Muscle of back (tissue), 13 donors: ENCODE results near the gene KLHL12. TPM values are rescaled to one million over a fixed set of nuclear protein-coding genes. Genes with fewer than 3 reads are reported as not detected.

Experiments
- DNase-seq, 3 donors: peaks; one replicate each; pipeline versions ENCODE4 v3.0.0 to v3.0.0-alpha.2; 2013
- long read RNA-seq, 9 donors: transcript quantifications; one replicate each; lab custom pipeline, GENCODE V29; 2026
- polyA plus RNA-seq, 10 donors: library from polyadenylated mRNA; unstranded; fragments of 120-200 nt; gene quantifications; one replicate each; pipeline ENCODE4 v1.2.1, GENCODE V29; 2013; ENCODE audit not compliant: insufficient read length in 10 of 10

Gene KLHL12
- 10 to 100 TPM; 16.8 to 26.1 (median 20.7) TPM for polyA plus RNA-seq
- long read RNA-seq, donor 1, partial matches to known transcripts = 0 of 2 reads
- long read RNA-seq, donor 1, other reads (novel, unspliced or antisense) = 0 of 2 reads
- long read RNA-seq, donor 2, partial matches to known transcripts = 0 of 2 reads
- long read RNA-seq, donor 2, other reads (novel, unspliced or antisense) = 0 of 2 reads
- long read RNA-seq, donor 3 = 0 reads
- long read RNA-seq, donor 4, partial matches to known transcripts = 0 of 4 reads
- long read RNA-seq, donor 4, other reads (novel, unspliced or antisense) = 0 of 4 reads
- long read RNA-seq, donor 5, partial matches to known transcripts = 0 of 3 reads
- long read RNA-seq, donor 5, other reads (novel, unspliced or antisense) = 0 of 3 reads
- long read RNA-seq, donor 6, partial matches to known transcripts = 0 of 1 reads
- long read RNA-seq, donor 6, other reads (novel, unspliced or antisense) = 0 of 1 reads
- long read RNA-seq, donor 7, partial matches to known transcripts = 0 of 2 reads
- long read RNA-seq, donor 7, other reads (novel, unspliced or antisense) = 0 of 2 reads
- long read RNA-seq, donor 8, partial matches to known transcripts = 25 of 25 reads
- long read RNA-seq, donor 8, other reads (novel, unspliced or antisense) = 0 of 25 reads
- long read RNA-seq, donor 9 = 0 reads

DNA sequence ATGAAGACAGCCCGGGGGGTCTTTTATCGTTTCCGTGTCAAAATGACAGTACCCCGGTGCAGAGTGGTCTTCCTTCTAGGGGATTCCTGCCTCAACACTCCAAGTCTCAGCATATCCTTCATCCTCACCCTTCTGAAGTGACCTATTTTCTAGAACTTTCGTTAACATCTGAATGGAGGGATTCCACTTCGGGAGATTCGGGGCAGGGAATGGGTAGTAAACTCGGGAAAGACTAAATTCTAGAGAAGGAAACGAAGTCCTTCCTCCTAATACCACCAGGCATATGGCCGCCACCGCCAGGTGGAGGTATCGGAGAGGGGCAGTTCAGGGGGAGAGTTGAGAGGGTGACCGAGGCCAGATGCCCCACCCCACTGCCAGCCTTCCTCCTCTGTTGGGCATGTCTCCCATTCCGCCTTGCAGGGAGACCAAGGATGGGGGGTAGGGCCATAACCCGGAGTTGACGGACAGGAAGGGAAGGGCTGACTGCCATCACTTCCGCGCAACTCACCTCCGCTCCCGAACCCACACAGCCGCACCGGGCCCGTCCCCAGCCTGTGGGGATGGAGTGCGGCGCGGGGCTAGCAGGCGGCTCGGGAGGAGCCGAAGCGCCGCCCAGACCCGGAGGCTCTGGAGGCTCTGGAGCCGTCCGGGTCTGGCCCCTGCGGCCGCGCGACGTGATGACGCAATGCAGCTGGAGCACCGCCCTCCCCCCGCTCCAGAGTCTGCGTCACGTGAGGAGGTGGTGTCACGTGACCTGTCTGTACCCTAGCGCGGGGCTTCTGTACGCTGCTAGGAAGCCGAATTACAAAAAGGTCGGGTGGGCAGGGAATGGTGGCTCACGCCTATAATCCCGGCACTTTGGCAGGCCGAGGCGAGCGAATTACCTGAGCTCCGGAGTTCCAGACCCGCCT lies at the start of gene KLHL12:
KLHL12 (minus strand) TSS at position 654 of the 911 bp plus-strand sequence. CDS start 2,072 bp downstream, outside the sequence.
- DNase-seq = peak; percentile 97 to 99 (median 98)

DNA sequence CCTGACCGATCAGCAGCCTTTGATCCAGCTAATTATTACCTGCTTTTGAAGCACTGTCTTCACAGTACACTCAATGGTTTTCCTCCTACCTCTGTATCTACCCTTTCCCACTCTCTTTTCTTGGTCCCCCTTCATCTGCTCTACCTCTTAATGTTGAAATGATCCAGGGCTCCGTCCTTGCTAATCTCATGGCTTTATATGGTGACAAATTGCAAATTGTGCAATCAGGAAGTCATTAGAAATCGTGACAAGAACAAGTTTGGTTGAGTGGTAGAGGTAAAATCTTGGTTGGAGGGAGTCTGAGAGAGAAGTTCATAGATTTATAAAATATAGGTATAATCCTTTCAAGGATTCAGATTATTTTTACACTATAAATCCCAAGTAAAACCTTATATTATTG lies 49.6 kb upstream of the KLHL12 start:
- DNase-seq = no peak

DNA sequence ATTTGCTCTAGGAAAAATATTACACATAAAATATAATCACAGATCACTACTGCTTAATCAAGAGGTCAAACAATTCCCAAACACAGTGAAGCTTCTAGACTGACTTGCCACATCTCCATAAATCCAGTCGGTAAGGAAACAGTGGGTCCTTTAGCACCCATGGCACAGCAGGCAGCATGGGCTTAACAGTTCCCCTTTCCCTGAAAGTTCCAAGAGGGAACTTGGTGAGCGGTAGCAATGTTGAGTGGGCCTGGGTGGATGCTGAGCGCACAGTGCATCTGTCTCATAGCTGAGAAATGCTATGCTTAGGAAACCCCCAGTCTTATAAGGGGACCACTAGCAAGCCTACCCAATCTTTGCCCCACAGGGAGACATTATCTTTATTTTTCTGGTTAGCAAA lies 47.8 kb upstream of the KLHL12 start:
- no peak for DNase-seq

DNA sequence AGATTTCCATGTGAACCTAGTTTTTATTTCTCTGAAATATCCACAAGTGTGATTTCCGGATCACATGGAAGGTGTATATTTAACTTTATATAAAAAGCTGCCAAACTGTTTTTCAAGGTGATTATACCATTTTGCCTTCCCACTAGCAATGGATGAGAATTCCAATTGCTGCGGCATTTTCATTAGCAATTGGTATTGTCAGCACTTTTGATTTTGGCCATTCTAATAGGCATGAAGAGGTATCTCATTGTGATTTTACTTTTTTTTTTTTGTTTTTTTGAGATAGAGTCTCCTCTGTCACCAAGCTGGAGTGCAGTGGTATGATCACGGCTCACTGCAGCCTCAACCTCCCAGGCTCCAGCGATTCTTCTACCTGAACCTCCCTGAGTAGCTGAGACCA lies 45.0 kb upstream of the KLHL12 start:
- DNase-seq = no peak

DNA sequence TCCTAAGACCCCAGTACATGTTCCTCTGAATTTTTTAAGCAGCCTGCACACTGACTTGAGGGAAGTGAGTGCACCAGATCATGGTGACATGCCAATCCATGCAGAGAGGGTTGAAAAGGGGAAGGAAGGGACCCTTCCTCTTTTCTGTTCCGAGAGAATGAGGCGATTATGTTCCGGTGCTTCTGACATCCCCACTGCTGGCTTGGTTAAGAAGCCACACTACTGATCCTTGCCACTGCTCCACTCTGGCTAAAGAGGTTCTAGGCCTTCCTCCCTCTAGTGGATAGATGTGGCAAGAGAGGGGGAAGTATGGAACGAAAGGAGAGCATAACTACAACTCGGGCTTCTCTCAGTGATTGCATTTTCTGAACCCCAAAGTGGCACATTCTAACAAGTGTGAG lies 41.9 kb upstream of the KLHL12 start:
- DNase-seq = peak in 1 of 3 donors; percentile 68

DNA sequence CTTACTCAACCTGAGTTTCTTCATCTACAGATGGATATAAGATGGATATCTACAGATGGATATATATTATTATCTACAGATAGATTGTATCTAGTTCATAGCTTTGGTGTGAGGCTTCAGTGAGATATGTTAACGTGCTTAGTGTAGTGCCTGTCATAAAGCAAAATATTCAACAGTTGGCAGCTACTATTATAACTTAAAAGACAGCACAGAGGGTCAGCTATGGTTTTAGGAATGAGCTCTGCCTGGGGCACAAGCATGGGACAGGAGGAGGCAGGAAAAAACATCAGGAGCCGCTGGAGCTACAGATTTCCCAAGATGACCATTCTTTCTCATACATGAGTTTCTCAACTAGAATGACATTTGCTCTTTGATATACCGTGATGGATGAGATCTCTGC lies 41.3 kb upstream of the KLHL12 start:
- no peak for DNase-seq

DNA sequence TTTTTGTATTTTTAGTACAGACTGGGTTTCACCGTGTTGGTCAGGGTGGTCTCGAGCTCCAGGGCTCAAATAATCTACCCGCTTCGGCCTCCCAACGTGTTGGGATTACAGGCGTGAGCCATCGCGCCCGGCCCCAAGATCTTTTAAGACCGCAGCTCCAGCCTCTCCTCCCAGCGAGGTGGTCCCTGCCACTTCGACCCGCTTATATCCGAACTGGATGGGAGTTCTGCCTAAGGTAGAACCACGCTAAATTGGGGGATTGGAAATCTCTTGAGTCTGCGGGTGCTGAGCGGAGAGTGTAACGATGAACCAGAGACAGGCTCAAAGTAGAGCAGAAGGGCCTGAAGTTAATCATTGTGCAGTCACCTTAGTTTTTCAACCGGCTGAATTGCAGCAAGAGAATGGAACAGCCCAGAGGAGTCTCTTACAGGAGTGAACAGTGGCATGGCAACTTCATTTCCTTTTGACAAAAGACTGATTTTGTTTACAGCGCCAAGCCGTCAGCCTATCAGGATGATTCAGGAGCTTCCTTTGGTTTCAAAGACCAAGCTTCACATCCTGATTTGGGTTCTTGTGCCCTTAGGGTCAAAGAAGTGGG lies 40.7 kb upstream of the KLHL12 start:
- DNase-seq = no peak

DNA sequence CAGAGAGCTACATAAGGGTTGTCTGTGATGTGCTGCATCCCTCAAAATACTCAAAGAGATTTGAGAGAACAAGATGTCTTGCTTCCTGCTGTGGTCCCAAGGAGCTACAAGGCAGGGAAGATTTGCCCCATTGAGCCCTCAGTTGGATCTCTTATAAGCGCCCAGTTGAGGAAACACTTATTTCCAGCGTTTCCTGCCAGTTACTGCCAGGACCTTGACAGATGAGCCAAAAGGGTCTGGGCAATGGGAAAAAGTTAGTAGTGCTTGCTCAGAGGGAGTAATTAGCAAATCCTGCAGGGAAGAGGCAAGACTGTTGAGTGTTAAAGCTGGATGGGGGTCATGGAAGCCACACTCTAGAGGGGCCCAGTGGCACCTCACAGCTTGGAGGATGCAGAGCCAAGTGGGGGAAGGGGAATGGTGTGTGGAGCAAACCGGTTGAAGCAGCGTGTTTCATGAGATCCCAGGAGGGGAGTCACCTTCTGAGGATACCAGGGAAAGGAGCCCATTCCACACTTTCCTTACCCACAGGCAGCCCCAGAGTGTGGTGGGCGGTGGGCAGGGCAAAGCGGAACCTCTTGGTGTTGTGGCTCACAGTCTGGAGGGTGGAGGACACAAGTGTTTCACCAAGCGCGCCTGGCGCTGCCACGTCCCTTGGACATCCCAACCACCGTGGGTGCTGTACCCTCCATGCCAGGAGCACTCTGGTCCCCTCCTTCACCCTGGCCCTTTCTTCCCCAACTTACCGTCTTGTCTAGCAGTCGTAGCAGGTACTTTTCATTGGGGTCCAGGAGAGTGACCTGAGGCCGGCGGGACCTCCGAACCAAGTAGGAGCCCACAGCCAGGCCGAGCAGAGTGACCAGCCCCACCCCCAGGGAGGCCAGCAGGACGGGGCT lies 39.2 kb upstream of the KLHL12 start:
- DNase-seq = peak in 1 of 3 donors; percentile 16

DNA sequence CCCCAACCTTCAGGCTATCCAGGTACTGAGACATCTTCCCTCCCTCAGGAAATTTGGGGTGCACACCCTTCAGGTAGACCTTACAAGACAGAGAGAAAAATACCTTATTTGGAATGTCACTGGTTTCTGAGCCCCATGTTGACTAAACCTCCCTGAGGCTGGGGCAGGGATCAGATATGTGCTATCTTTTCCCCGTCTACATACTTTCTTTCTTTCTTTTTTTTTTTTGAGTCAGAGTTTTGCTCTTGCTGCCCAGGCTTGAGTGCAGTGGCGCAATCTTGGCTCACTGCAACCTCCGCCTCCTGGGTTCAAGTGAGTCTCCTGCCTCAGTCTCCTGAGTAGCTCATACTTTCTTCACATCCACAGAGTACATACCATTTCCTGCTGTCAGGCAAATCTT lies 38.4 kb upstream of the KLHL12 start:
- no peak for DNase-seq

DNA sequence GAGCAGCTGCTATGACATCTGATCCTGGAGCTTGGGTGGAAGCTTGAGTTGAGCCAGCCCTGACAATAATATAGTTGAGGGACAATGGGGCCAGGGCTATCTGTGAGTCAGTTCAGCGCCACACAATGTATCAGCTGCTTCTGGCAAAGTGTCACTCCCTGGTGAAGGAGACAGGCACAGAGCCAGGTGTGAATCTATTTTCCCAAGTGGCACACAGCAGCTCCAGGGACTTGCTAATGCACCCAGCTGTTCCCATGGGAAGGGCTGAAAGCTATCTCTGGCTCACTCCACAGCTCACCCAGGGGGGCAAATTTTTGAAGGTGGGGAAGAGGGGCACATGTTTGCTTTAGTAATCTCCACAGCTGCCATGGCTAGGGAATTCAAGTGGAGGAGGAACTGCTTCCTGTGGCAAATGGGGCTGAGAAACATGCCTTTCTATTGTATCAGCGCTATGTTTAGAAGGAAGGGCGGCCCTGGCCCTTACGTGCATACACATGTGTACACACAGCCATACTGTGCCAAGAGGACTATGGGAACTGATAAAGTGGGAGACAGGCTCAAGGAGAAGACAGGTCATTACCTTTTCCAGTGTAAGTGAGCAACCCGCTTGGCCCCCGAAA lies 37.9 kb upstream of the KLHL12 start:
- peak in 2 of 3 donors; percentile 49 to 54 for DNase-seq

DNA sequence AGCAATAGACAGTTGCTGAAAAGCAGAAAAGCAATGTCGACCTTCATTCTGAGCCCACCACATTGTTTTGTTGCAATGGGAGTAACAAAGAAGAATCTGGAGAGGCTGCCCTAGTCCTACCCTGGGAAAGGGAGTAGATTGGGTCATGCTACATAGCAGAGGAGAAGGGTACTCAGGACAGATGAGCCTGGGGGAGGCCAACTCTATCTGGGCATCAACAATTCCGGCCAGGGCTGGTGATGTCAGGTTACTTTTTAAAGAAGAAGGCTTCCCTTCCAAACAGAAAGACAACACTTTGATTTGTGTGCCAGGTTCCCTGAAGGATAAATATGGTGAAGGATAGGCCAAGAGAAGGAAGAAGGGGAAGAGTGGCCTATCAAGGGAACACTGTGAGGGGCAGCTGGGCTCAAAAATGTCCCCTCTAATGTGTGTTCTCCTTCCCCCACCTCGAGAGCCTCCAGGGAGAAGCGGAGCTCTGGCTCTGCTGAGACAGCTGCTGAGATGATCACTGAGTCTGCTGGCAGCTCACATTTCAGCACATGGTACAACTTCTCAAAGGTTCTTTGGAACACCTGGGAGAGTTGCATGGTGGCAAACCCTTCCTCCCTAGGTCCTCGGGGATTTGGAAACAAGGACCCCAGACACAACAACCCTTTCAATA lies 34.3 kb upstream of the KLHL12 start:
- peak in 1 of 3 donors; percentile 15 for DNase-seq

DNA sequence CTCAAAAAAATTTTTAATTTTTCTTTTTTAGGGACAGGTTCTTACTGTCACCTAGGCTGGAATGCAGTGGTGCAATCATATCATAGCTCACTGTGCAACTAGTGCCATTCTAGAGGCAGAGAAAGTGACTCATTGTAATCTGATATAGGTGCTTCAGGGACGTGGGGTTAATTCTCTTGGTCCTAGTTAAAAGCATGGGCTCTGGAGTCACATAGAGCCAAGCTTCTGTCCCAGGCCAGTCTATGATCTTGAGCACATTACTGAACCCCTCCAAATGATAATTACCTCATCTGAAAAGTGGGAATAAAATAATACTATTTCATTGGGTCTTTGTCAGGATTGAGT lies 32.2 kb upstream of the KLHL12 start:
- no peak for DNase-seq

DNA sequence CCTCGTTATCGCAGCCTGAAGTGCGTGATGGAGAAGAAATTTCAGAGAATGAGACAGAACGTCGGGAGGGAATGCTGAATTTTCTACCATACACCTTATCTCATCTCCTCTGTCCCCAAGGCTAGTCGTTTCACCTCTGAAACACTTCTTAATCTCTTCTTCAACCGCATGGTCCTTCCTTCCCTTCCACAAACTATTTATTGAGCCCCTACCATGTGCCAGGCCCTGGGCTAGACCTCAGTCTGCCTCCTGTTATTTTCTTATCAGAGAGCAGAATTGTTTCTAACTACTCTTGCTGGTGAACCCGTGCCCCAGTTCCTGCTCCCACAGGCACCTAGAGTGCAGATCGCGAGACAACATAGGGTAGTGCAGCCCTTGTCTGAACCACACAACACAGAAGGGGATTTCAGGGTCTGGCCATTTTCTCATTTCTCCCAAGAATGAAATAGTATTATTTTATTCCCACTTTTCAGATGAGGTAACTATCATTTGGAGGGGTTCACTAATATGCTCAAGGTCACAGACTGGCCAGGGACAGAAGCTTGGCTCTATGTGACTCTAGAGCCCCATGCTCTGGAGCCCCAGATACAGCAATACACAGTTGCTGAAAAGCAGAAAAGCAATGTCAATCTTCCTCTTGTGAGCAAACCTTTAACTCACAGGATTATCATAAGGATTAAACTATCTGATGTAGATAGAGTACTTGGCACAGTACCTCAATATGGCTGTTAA lies 31.7 kb upstream of the KLHL12 start:
- no peak for DNase-seq

DNA sequence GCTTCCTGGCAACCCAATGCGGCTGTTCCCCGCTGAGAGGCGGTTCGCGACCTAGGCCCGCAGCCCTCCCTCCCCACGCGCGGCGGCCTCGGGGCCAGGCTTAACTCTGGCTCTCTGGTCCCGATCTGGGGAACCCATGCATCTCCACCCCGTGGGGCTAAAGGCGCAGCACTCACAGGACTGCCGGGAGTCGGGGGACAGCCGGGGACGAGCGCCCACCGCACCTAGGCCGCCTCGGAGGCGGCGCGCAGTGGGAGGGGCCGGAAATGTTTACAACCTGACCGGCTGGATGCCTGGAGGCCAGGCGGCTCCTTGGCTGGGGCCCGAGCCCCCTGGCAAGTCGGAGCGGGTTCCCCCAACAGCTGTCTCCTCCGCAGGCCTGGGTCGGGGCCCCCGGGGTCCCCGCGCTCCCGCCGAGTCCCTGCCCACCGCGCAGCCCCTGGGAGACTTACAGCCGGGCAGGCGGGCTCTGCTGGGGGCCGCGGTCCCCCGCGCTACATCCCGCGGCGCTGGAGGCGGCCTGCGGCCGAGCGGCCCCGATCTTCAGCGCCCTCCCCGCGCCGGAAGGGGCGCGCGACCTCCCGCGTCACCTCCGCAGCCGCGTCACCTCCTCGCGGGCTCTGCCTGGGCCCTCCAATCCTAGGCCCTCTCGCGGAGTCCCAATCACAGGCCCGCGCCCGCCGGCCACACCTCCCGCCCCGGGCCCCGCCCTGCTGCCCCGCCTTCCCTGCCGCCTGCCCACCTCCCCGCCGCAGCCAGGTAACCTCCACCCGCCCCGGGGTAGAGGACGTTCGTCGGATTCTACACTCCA lies 30.9 kb upstream of the KLHL12 start, which contains the start of gene ADIPOR1:
ADIPOR1 (minus strand) TSS at position 580 of the 811 bp plus-strand sequence. CDS start 7,242 bp downstream, outside the sequence.
- peak; percentile 83 to 95 (median 93) for DNase-seq

DNA sequence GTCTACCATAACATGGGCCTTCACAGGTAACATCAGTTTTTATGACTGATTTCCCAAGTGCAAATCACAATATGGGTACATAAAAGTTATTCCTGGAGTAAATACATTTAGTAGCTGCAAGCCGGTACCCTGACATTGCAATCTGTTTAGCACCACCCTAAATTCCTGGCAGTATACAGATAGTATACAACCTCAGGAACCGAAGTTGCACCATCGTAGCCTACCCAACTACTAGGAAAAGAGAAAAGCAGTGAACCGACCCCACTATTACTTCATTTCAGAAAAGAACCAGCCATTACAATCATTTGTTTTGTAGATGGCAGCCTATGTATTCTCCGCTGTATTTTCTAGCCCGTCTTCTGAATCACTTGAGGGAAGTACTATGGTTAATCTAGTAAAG lies 29.9 kb upstream of the KLHL12 start:
- no peak for DNase-seq

DNA sequence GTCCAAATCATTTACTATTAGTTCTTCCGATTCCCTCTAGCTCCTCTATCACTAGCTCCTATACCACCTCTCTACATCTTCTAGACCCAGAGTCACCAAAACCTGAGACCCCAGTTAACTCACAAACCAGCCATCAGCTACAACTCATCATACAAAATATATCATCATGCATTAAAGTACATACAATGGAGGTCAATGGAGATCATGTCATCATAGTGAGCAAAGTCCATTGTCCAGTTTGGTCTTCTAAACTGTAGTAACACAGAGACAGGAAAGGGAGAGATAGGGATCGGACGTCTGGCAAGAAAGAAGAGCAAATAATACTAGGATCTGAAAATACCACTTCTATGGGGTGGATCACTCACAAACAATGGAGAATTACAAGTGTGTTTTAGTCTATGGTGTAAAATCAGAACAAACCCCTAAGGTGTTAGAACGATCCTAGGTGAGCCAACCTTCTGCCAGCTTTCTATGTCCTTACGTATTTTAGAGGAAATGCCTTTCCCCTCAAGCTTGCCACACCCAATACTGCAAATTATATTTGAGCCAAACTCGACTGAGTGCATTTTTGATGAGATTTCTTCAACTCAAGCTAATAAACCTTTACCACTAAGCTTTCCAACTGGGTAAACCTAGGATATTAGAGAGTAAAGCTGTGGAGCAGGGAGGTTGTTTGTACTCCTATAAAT lies 27.2 kb upstream of the KLHL12 start:
- DNase-seq = no peak

DNA sequence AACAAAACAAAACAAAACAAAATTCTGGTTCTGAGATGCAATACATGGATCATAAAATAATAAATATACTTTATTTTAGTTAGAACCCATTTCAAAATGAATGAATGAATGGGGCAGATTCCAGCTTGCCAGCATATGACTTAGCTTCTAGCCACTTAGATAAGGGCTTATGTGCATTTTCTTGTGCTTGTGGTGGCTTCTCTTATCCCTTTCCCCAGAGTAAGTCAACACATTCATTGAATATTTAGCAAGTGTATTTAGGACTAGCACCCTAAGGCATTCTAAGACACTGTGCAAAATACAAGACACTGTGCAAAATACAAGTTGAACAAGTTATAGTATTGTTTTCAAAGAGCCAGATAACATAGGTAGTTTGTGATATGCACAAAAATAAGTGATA lies 26.4 kb upstream of the KLHL12 start:
- DNase-seq = no peak
